ENCODE measurements around the gene KAZN.

KAZN gene

GRCh38 chr1:14610761-14611160 is 12.3 kb downstream of the KAZN start:
- no peak for TF ChIP-seq CTCF (conservative IDR thresholded peaks at IDR 0.05; ENCODE audit: low read depth, low read length)
- no peak overlapping the region for H3K4me3 ChIP-seq (ENCODE audit: low read depth, low read length)
- no peak for DNase-seq (ENCODE audit: low read depth)

- TF ChIP-seq CTCF (conservative IDR thresholded peaks at IDR 0.05; ENCODE audit: low read depth, low read length) = no peak
- no peak overlapping the region for H3K4me3 ChIP-seq (ENCODE audit: low read depth, low read length)
- no peak for DNase-seq (ENCODE audit: low read depth)
Measured at GRCh38 chr1:14611792-14612191, 13.3 kb downstream of the KAZN start.

- DNase-seq (ENCODE audit: low read depth) = no peak
- TF ChIP-seq CTCF (conservative IDR thresholded peaks at IDR 0.05; ENCODE audit: low read depth, low read length) = no peak
- no peak overlapping the region for H3K4me3 ChIP-seq (ENCODE audit: low read depth, low read length)
Measured at GRCh38 chr1:14612256-14612655, 13.8 kb downstream of the KAZN start.

- no peak for DNase-seq (ENCODE audit: low read depth)
- no peak for TF ChIP-seq CTCF (conservative IDR thresholded peaks at IDR 0.05; ENCODE audit: low read depth, low read length)
Measured at GRCh38 chr1:14613926-14614325, 15.4 kb downstream of the KAZN start.

GRCh38 chr1:14614341-14614740 is 15.9 kb downstream of the KAZN start:
- DNase-seq (ENCODE audit: low read depth) = no peak
- no peak for TF ChIP-seq CTCF (conservative IDR thresholded peaks at IDR 0.05; ENCODE audit: low read depth, low read length)
- no peak overlapping the region for H3K4me3 ChIP-seq (ENCODE audit: low read depth, low read length)

More at GRCh38 chr1:14613926-14614325, 15.4 kb downstream of the KAZN start:
- H3K4me3 ChIP-seq (ENCODE audit: low read depth, low read length) = no peak overlapping the region

- no peak overlapping the region for H3K4me3 ChIP-seq (ENCODE audit: low read depth, low read length)
- no peak for TF ChIP-seq CTCF (conservative IDR thresholded peaks at IDR 0.05; ENCODE audit: low read depth, low read length)
- DNase-seq (ENCODE audit: low read depth) = no peak
Measured at GRCh38 chr1:14615549-14616218, 17.2 kb downstream of the KAZN start.

All from choroid plexus epithelial cell (primary cell).